Measurements from ENCODE around the gene NBR1.
"Not testable (repeated sequence)": the region's sequence is repeated elsewhere in the genome, so short reads cannot be mapped to it uniquely, and the experiment has no call there.

NBR1 gene

DNA sequence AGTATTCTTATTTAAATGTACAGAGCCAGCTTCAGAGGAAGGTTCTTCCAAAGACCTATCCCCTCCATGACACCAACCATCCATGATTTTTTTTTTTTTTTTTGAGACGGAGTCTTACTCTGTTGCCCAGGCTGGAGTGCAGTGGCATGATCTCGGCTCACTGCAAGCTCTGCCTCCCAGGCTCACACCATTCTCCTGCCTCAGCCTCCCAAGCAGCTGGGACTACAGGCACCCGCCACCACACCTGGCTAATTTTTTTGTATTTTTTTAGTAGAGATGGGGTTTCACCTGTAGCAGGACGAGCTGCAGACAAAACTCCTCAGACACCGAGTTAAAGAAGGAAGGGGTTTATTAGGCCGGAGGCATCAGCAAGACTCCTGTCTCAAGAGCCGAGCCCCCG is 11.1 kb upstream of the NBR1 start:
- DNase-seq = not testable (repeated sequence)

GRCh38 chr17:43165971-43166370 is 5.0 kb upstream of the NBR1 start:
- not testable (repeated sequence) for DNase-seq

- no peak for DNase-seq
Observed at GRCh38 chr17:43169561-43170139, 1.4 kb upstream of the NBR1 start.

- peak; percentile 97 for DNase-seq
Observed at GRCh38 chr17:43170140-43170765, 761 bp upstream of the NBR1 start.

- no peak for DNase-seq
Observed at GRCh38 chr17:43171586-43172487, 823 bp downstream of the NBR1 start.

- DNase-seq = no peak
Observed at GRCh38 chr17:43175213-43176118, 4.5 kb downstream of the NBR1 start.

GRCh38 chr17:43176119-43176570 is 5.1 kb downstream of the NBR1 start:
- DNase-seq = no peak

DNA sequence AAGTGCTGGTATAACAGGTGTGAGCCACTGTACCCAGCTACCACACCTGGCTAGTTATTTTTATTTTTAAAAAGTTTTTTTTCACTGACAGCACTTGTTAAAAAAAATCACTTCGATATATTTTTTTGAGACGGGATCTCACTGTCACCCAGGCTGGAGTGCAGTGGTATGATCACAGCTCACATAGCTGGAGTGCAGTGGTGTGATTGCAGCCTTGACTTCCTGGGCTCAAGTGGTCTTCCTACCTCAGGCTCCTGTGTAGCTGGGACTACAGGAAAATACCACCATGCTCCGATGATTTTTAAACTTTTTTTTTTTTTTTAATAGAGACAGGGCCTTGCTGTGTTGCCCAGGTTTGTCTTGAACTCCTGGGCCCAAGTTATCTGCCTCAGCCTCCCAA is 12.9 kb downstream of the NBR1 start:
- no peak for DNase-seq

GRCh38 chr17:43186656-43187055 is 15.6 kb downstream of the NBR1 start:
- DNase-seq = not testable (repeated sequence)

DNA sequence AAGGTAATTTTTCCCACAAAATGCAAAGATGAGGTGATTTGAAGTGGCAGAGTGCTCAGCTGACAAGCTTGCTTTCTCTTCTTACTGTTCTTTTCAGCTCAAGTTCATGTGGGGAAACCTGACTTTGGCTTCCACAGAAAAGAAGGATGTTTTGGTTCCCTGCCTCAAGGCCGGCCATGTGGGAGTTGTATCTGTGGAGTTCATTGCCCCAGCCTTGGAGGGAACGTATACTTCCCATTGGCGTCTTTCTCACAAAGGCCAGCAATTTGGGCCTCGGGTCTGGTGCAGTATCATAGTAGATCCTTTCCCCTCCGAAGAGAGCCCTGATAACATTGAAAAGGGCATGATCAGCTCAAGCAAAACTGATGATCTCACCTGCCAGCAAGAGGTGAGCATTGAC is 22.2 kb downstream of the NBR1 start:
- DNase-seq = no peak

- DNase-seq = no peak
Observed at GRCh38 chr17:43199633-43200032, 28.6 kb downstream of the NBR1 start.

- peak; percentile 4 for DNase-seq
Observed at GRCh38 chr17:43200127-43200526, 29.1 kb downstream of the NBR1 start.

DNA sequence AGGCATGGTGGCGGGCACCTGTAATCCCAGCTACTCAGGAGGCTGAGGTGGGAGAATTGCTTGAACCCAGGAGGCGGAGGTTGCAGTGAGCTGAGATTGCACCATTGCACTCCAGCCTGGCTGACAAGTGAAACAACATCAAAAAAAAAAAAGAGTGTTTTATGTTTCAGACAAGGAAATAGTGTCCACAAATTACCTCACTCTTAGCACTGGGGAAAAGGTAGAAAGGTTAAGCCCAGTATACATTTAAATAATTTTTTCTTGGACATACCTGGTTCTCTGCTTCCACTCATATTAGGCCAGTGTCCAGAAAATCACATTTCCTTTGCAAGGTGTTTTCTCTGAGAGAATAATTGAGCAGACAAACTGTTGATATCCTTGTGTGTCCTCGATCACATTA is 32.0 kb downstream of the NBR1 start:
- not testable (repeated sequence) for DNase-seq

- no peak for DNase-seq
Observed at GRCh38 chr17:43210576-43210975, 39.6 kb downstream of the NBR1 start.

GRCh38 chr17:43211123-43211479 is 40.1 kb downstream of the NBR1 start:
- no peak for DNase-seq

GRCh38 chr17:43211480-43212402 is 40.7 kb downstream of the NBR1 start, which contains the start of gene TMEM106A:
Gene TMEM106A (plus strand): TSS chr17:43211875. CDS start chr17:43213042, 1,167 bp downstream.
- no peak for DNase-seq

DNA sequence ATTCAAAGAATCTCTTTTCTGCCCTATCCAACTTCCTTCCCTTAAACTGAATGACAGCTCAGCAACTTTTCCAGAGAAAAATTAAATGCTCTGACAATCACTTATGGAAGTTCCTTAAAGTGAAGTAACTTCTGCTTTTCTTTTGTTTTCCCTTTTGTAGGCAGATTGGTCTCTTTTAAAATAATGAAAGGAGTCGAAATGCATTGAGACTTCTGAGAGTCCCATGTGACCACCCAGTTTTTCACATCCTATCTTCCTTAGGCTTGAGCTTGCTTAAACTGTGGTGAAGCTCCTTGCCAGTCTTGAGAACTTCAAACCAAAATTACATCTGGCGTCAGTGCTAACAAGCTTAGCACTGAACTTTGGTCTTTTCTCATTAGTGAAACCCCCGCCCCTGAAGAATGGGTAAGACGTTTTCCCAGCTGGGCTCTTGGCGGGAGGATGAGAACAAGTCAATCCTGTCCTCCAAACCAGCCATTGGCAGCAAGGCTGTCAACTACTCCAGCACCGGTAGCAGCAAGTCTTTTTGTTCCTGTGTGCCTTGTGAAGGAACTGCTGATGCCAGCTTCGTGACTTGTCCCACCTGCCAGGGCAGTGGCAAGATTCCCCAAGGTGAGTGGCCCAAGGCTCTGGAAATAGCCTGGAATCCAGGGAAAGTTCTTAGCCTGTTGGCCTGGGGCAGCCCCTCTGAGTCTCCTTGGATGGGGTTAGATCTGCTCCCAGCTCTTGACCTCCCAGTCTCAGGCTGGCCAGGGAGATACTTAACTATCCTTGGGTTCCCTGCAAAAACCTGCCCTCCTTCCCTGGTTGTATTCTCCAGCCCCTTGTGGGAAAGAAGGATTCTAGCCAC is 41.9 kb downstream of the NBR1 start:
- no peak for DNase-seq

- DNase-seq = no peak
Observed at GRCh38 chr17:43213545-43213944, 42.5 kb downstream of the NBR1 start.

DNA sequence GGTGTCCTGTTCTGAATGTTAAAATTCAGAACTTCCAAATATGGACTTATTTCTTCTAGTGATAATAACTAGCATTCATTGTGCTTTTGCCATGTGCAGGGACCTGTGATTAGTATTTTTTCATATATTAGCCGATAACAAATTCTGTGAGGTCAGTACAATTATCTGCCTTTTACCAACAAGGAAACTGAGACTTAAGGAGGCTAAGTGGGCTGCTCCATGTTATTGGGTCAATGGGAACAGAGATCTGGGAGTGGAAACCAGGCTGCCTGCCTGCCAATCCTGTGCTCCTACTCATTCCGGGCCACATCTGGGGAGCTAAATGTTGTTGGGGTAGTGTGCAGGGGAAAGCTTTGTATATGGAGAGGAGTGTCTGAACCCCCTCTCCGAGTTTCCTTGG is 44.3 kb downstream of the NBR1 start:
- no peak for DNase-seq

GRCh38 chr17:43216369-43216761 is 45.4 kb downstream of the NBR1 start:
- no peak for DNase-seq

Measured in NCI-H1436 (cell line).